GM23248 (cell line): ENCODE results near the gene MTPN. TPM values are rescaled to one million over a fixed set of nuclear protein-coding genes. Genes with fewer than 3 reads are reported as not detected.

Source experiments
- DNase-seq: peaks from one replicate; pipeline ENCODE4 v3.0.0-alpha.2; 2015
- H2AFZ ChIP-seq: fragments of 200-600 bp; sonication (generic); 2 replicates; pipeline ENCODE4 v1.6.1; 2016; ENCODE audit warnings: antibody characterized with exemption
- H3F3A ChIP-seq: fragments of 200-600 bp; sonication (generic); 2 replicates; pipeline ENCODE4 v1.6.1; 2016; ENCODE audit warnings: mild to moderate bottlenecking, antibody characterized with exemption, mixed run types; ENCODE audit not compliant: insufficient read depth
- H3K27ac ChIP-seq: fragments of 200-600 bp; sonication (generic); 2 replicates; pipeline ENCODE4 v1.5.1; 2016; ENCODE audit warnings: mild to moderate bottlenecking
- H3K27me3 ChIP-seq: fragments of 200-600 bp; sonication (generic); replicated peaks from 2 replicates; pipeline ENCODE4 v1.6.1; 2016; ENCODE audit warnings: mild to moderate bottlenecking; ENCODE audit not compliant: insufficient read depth
- H3K36me3 ChIP-seq: fragments of 200-600 bp; sonication (generic); 2 replicates; pipeline ENCODE4 v1.6.1; 2016; ENCODE audit warnings: low read depth, mild to moderate bottlenecking
- H3K4me1 ChIP-seq: fragments of 200-600 bp; sonication (generic); 2 replicates; pipeline ENCODE4 v1.6.1; 2016; ENCODE audit warnings: mild to moderate bottlenecking; ENCODE audit not compliant: insufficient read depth
- H3K4me2 ChIP-seq: fragments of 200-600 bp; sonication (generic); one replicate; pipeline ENCODE4 v1.6.1; 2016; ENCODE audit warnings: mild to moderate bottlenecking; ENCODE audit not compliant: unreplicated experiment
- H3K4me3 ChIP-seq: fragments of 200-600 bp; sonication (generic); 2 replicates; pipeline ENCODE4 v1.5.1; 2016; ENCODE audit warnings: mild to moderate bottlenecking
- H3K79me2 ChIP-seq: fragments of 200-600 bp; sonication (generic); 2 replicates; pipeline ENCODE4 v1.6.1; 2016; ENCODE audit warnings: mild to moderate bottlenecking; ENCODE audit not compliant: insufficient read depth
- H3K9ac ChIP-seq: fragments of 200-600 bp; sonication (generic); 2 replicates; pipeline ENCODE4 v1.6.1; 2016; ENCODE audit warnings: mild to moderate bottlenecking
- H3K9me2 ChIP-seq: fragments of 200-600 bp; sonication (generic); 2 replicates; pipeline ENCODE4 v1.6.1; 2016; ENCODE audit warnings: mixed run types, mild to moderate bottlenecking, moderate library complexity; ENCODE audit not compliant: insufficient read depth
- H3K9me3 ChIP-seq: fragments of 200-600 bp; sonication (generic); one replicate; pipeline ENCODE4 v1.6.1; 2017; ENCODE audit warnings: low read depth
- H4K20me1 ChIP-seq: fragments of 200-600 bp; sonication (generic); 2 replicates; pipeline ENCODE4 v1.6.0; 2016; ENCODE audit not compliant: insufficient read depth
- EZH2 ChIP-seq: fragments of 200-600 bp; sonication (generic); IDR thresholded peaks from 2 replicates; pipeline ENCODE4 v1.6.1; 2018; ENCODE audit warnings: antibody characterized with exemption, mild to moderate bottlenecking; ENCODE audit not compliant: insufficient read depth, poor library complexity, severe bottlenecking
- EZH2phosphoT487 ChIP-seq: fragments of 200-600 bp; sonication (generic); IDR thresholded peaks from 2 replicates; pipeline ENCODE4 v1.6.1; 2018; ENCODE audit warnings: antibody characterized with exemption, moderate library complexity, mild to moderate bottlenecking, low read depth; ENCODE audit not compliant: insufficient read depth
- WGBS, 2 experiments: methylation state at CpG; one replicate each; pipeline ENCODE4 v1.1.6; 2015 to 2017; ENCODE audit warnings: low lambda C conversion rate in 2 of 2, low coverage in 1 of 2; ENCODE audit errors: missing lambda C conversion rate in 2 of 2; 5-methylcytosine and 5-hydroxymethylcytosine counted together
- in situ Hi-C: fragments of 300-500 bp; cut with MboI; formaldehyde crosslinking; loops from 2 replicates; pipeline ENCODE4 v1.15.0; 2020
- polyA plus RNA-seq: library from polyadenylated mRNA; unstranded; fragments of >200 nt; fragmentation: Nextera tagmentation; extraction: Ambion mirVana; gene quantifications from 2 replicates; pipeline ENCODE4 v1.2.1, GENCODE V29; 2016
- total RNA-seq: library from RNA; depleted of rRNA; stranded (reverse); fragments of >200 nt; shearing (Covaris generic); gene quantifications from 2 replicates; pipeline ENCODE4 v1.2.3, GENCODE V29; 2014

The MTPN gene
- total and polyA plus RNA-seq, 2 experiments from 2014 or later = 133 to 145 TPM

DNA sequence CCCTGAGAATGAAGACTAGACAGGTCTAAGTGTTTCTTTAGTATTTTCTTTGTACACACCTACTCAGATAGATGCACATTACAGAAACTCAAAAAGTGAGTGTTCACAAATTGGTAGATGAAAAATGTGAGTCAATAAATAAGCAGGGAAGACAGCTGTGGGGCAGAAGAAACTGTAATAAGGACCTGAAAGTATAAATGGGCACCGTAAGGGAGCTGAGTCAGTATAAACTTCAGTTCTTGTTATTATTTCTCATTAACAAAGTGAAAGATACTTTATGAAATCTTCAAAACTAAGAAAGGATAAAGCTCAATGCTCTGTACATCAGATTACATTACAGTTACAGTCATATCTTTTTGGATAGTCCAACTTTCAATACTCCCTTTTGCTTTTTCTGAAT lies 2.5 kb downstream of the MTPN start:
- H3K27me3 ChIP-seq = no peaks in the 10 kb centered on the region
- no peaks in the 10 kb centered on the region for H3K9me3 ChIP-seq
- H3K4me2 ChIP-seq = peak overlapping the region; percentile 86
- H3K27ac ChIP-seq = no peak overlapping the region
- H3K4me3 ChIP-seq = peak overlapping the region; percentile 99
- H3F3A ChIP-seq = peaks cover 7% of the 10 kb centered on the region; the same call in 1 of the 2 replicates
- WGBS, 2 experiments = 96 to 97% methylated on average over 1 of the region's 1 CpG
- peaks cover 12% of the 10 kb centered on the region; the same call in 1 of the 2 replicates for H4K20me1 ChIP-seq
- H3K9me2 ChIP-seq = no peaks in the 10 kb centered on the region
- TF ChIP-seq EZH2phosphoT487 (no peak), EZH2 (no peak)
- in situ Hi-C loops = no loop called here
- DNase-seq = no peak
- H3K4me1 ChIP-seq = peaks cover 29% of the 10 kb centered on the region
- peak overlapping the region; percentile 2; the same call in 1 of the 2 replicates for H3K9ac ChIP-seq
- peaks cover 5% of the 10 kb centered on the region; the same call in 1 of the 2 replicates for H3K36me3 ChIP-seq
- H2AFZ ChIP-seq = no peak overlapping the region
- H3K79me2 ChIP-seq = peaks cover 74% of the 10 kb centered on the region

DNA sequence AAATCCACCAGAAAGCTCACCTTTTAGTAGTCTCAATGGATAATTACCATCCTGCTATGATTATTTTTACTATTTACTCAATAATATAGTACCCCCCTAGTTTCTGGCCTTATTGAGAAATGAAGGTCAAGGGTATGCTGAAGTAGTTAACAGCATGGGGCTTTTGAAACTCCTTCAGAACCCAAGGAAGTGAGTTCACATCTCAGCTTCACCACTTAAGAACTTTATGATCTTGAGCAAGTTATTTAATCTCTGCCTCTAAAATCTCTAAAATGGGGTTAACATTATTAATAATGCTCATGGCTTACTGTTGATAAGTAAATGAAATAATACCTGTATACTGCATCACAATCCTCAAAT lies 5.8 kb downstream of the MTPN start:
- Histone ChIP-seq H3K4me2 (no peak overlapping the region), H3K9ac (no peak overlapping the region), H2AFZ (no peak overlapping the region), H3K27me3 (no peaks in the 10 kb centered on the region), H3K9me3 (no peaks in the 10 kb centered on the region), H3K27ac (no peak overlapping the region), H3K4me3 (no peak overlapping the region), H4K20me1 (peaks cover 17% of the 10 kb centered on the region; the same call in 1 of the 2 replicates), H3K79me2 (peaks cover 97% of the 10 kb centered on the region), H3K4me1 (peaks cover 34% of the 10 kb centered on the region), H3K9me2 (no peaks in the 10 kb centered on the region), H3K36me3 (peaks cover 13% of the 10 kb centered on the region), H3F3A (no peaks in the 10 kb centered on the region)
- no peak for TF ChIP-seq EZH2
- TF ChIP-seq EZH2phosphoT487 = no peak
- in situ Hi-C loops = no loop called here
- no peak for DNase-seq

DNA sequence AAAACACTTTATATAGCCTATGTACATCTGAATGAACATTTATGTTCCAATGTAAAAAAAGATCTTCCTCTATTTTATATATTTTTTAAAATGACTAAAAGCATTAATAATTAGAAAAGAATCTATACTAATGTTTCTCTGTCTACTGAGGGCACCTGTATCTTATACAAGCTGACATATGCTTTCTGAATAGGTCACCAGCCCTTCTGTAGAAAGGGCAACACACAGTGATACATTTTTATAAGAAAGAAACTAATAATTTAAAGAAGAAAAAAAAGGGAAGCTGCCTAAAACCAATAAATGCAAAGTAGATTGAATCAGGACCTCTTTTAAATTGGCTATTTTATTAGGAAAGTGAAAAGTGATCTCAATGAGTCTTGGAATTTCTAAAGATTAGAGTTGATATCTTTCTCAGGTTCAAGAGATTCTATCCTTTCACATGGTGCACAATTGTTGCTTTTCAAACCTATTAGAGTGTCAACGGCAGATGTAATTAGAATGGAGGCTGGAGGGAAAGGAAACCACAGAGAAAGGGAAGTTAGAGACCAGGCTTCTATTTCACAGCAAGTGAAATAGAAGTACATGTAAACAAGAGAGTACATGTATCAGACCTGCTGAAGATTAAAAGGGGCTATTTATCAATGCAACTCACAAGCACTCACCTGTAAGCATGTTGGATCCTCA lies 6.3 kb downstream of the MTPN start:
- H3K36me3 ChIP-seq = peaks cover 13% of the 10 kb centered on the region
- H3K9me2 ChIP-seq = no peaks in the 10 kb centered on the region
- WGBS, 2 experiments = 98 to 100% methylated on average over 1 of the region's 1 CpG
- DNase-seq = no peak
- H3K27ac ChIP-seq = no peak overlapping the region
- no peaks in the 10 kb centered on the region for H3K9me3 ChIP-seq
- TF ChIP-seq EZH2phosphoT487 = no peak
- TF ChIP-seq EZH2 = no peak
- H3F3A ChIP-seq = no peaks in the 10 kb centered on the region
- H3K27me3 ChIP-seq = no peaks in the 10 kb centered on the region
- no peak overlapping the region for H2AFZ ChIP-seq
- H4K20me1 ChIP-seq = peaks cover 14% of the 10 kb centered on the region; the same call in 1 of the 2 replicates
- in situ Hi-C loops = no loop called here
- no peak overlapping the region for H3K4me3 ChIP-seq
- no peak overlapping the region for H3K9ac ChIP-seq
- peaks cover 37% of the 10 kb centered on the region for H3K4me1 ChIP-seq
- no peak overlapping the region for H3K4me2 ChIP-seq
- peaks cover 97% of the 10 kb centered on the region for H3K79me2 ChIP-seq

GRCh38 chr7:135970045-135970444 lies 7.1 kb downstream of the MTPN start:
- in situ Hi-C loops = no loop called here
- DNase-seq = no peak
- Histone ChIP-seq H4K20me1 (peaks cover 11% of the 10 kb centered on the region; the same call in 1 of the 2 replicates), H3K4me3 (no peak overlapping the region), H3K4me1 (peaks cover 34% of the 10 kb centered on the region), H3K4me2 (no peak overlapping the region), H3K36me3 (peaks cover 13% of the 10 kb centered on the region), H3K9me3 (no peaks in the 10 kb centered on the region), H3K9ac (no peak overlapping the region), H3K27me3 (no peaks in the 10 kb centered on the region), H3K27ac (no peak overlapping the region), H3K79me2 (peaks cover 97% of the 10 kb centered on the region), H3K9me2 (no peaks in the 10 kb centered on the region), H3F3A (no peaks in the 10 kb centered on the region), H2AFZ (no peak overlapping the region)
- TF ChIP-seq EZH2phosphoT487 (no peak), EZH2 (no peak)
- WGBS, 2 experiments = 60% methylated on average over 3 of the region's 3 CpGs
